DMS79 treated with DMSO at 0.1 percent for 48 hours (cell line): ENCODE measurements around the gene VPS13D.

Source experiments
- DNase-seq: peaks from one replicate; lab custom pipeline; 2025; lab: John Stamatoyannopoulos, UW

VPS13D gene

DNA sequence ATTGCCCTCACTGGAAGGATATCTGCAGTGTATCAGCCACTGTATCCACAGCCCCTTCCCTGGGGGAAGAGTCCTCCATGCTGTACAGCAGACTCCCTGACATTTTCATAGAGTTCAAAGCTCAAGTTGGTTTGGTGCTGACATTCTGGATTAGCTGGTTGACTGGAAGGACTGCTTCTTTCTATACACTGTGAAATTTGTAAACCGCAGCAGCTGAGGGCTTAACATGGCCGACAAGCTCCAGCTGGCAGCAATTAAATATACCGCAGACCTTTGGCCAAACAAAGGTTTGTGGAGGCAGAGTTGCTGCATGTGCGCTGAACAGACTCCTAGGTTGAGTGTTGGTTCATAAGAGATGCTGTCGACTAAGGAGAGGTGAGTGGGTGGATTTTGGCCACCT lies 261.8 kb downstream of the VPS13D start:
- no peak for DNase-seq

DNA sequence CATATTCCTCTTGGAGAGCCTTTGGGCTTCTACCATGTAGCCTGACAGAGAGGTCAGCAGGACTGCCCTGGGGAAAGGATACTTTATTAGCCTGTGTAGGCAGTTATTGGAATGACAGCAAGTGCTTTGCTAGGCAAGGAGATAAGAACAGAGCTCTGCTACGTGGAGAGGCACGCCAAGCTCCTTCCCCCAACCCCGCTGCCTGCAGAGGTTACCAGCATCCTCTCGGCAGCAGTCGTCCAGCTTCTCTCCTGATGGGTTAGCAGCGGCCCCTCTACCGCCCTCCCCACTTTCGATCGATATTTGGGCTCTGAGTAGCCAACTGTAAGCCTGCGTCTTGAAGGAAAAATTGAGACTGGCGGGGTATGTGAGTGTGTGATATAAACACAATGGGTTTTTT lies 265.9 kb downstream of the VPS13D start:
- DNase-seq, result no peak

DNA sequence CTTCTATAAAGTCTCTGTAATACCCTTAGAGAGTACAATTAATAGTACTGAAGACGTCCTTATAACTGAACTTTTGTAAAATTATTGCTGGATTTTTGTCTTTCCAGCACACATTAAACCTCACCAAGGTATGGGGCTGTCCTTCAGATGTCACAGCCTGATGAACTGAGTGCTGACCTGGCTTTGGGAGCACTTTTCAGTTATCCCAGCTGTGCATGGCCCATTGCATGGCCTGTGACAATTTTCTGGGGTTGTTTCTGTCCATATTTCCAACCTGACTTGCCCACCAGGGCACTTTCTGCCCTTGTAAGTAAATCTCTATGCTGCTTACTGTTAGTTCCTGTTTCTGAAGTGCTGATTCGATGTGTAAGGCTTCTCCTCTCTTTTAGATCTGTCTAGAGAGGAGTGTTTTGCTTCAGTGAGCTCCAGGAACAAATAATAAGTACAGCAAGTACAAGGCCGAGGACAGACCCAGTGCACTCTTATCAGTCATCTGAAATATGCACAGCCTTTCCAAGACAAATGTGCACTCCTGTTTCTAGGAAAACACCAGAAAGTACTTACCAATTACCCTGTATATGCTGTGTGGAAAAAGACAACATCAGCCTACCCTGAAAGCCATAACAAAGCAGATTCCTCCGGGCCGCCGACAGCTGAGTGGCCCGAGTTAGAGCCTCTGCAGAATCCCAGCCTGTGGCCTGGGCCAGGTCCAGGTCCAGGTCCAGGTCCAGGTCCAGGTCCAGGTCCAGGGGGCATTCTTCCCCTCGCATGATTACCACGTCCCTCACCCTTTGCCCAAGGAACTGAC lies 266.5 kb downstream of the VPS13D start:
- DNase-seq, result no peak

DNA sequence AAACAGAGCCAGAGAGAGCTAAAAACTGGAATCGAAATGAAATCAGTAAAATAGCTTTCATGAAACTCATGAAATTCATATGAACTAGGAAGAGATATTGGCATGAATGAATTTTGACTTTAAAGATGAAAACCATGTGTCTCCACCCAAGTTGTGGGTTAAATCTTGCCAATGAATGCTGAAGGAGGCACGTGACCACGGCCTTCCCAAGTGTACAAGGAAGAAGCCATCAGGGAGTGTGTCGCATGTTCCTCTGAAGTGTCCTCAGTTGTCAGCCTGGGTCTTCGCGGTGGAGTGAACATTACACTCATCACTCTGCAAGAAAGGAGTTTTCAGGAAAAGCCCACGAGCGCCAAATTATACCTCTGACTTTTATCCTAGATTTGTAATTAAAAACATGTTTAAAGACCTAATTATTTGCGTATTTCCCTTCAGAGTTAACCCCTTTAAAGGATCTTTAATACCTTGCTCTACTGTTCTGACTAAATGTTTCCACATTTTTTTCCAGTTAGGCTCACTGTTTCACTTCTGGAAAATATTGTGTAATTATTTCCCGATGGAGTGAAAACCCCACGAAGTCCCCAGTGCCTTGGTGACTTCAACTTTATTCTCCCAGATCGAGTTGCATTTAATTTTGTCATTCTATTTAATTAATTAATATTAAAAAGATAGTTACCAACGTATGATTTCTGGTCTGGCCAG lies 269.9 kb downstream of the VPS13D start:
- no peak for DNase-seq

DNA sequence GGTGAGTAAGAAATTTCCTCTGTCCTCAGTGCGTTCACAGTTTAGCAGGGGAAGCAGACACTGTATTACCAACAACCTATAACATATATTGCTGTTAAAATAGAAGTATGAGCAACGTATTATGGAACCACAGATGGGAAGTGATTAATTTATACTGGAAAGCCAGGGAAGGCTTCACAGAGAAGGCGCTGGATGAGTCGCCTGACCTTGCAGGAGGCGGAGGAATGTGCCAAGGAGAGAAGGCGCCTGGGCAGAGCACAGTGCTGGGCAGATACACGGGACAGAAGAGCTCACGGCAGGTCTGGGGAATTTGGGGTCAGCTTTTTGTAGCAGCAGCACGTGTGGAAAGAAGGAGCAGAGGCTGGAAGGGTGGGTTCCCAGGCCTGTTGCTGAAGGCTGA lies 271.8 kb downstream of the VPS13D start:
- DNase-seq, result no peak

DNA sequence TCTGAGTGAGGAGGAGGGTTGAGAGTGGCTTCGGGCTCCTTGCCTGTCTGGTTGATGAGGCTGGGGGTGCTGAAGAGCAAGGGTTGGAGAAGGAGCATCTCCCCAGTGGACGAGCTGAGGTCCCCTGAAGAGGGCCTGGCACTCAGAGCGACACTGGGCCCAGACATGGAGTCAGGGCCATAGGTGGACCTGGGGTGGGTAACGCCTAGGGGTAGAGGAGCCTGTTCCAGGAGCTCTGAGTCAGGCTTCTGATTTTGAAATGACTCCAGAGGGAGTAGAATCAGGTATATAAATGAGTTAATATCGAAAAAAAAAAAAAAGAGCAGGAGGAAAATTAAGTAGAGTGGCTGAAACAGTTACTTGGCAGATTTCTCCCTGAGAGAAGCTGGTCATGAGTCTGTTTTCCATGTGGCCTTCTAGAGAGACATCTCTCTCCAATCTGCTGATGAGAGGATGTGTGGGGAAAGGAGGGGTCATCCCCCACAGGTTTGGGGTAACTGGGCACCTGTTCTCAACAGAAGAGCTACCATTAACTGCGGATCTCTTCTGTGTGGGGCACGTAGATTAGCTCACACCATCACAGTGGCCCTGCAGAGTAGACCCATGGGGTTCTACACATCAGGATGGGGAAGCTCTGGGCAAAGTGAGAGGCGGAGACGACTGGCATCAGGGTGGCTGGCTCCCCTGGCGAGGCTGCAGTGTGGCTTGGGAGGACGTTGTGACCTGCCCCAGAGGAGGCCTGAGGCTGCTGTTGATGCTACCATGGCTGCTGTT lies 272.7 kb downstream of the VPS13D start:
- no peak for DNase-seq

DNA sequence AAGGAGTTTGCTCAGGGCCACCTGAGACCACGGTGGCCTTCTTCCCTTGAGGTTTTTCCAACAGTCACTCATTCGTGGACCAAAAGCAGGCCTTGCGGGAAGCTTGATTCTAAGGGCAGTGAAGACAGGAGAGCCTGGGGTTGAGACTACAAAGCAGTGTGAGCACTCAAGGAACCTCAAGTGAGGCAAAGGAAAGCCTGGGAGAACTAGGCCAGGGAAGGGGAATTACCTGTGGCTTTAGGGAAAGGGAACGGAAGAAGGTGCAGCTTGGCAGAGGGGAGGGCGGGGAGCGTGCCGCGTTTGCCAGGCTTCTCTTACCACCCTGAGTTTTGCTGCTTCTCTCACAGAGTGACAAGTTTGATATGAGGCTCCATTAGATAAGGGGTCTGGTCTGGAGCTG lies 273.9 kb downstream of the VPS13D start:
- DNase-seq, result no peak

DNA sequence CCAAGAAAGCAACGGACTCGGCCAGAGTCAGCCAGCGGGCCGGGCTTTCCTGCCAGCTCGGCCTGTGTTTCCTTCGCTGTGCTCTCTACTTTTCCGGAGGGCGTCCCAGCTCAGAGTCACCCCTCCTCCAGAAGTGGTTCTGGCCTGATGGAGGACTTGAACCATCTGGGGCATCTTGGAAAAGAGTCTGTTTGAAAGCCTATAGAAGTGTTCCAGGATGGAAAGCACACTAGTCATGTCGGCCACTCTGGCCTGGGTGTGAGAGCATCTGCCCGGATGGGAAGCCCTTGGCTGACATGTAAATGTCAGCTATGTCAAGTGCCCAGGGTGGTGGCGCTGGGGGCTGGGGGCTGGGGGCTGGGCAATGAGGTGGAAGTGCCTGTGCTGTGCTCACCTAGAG lies 274.8 kb downstream of the VPS13D start:
- no peak for DNase-seq

DNA sequence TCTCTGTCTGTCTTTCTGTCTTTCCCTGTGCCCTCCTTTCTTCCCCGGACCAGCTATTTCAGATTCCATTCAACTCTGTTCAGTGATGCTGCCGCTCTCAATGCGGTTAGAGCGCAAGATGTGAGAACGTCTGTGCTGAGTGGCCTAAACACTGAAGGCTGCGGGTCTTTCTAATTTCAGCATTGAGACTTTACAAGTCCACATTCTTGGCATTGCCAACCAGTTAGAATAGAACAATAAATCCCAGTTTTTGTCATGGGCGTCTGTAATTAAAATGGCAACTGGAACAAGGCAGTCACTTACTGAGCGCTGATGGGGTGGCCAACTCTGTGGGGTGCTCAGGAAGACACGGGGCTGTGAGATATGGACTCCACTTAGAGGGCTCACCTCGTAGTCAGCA lies 275.4 kb downstream of the VPS13D start:
- no peak for DNase-seq

DNA sequence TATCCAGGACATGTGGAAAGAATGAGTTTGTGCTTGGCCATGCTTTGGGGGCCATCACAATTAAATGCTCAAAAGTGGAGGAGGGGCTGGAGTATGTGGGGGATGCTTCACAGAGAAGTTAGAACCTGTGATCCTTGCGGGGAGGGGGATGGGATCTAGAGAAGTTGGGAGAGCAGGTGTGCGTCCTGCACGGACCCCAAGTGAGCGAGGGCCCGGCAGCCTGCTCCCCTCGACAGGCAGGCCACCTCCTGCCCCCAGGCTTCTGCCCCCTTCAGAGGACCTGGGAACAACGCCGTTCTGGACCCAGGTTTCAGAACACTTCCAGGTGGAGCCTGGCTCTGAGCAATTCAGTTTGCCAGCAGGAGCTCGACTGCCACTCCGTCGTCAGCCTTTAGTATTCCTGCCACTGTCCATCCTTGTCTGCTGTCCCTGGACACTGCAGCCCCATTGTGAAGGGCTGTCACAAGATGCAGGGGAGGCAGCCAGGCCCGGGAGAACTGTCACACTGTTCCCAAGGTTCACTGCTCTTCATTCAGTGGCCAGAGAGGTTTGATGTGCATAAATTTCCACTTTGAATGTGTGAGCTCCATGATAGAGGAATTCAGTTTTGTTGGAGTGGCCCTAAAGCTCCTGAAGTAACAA lies 275.9 kb downstream of the VPS13D start:
- no peak for DNase-seq

DNA sequence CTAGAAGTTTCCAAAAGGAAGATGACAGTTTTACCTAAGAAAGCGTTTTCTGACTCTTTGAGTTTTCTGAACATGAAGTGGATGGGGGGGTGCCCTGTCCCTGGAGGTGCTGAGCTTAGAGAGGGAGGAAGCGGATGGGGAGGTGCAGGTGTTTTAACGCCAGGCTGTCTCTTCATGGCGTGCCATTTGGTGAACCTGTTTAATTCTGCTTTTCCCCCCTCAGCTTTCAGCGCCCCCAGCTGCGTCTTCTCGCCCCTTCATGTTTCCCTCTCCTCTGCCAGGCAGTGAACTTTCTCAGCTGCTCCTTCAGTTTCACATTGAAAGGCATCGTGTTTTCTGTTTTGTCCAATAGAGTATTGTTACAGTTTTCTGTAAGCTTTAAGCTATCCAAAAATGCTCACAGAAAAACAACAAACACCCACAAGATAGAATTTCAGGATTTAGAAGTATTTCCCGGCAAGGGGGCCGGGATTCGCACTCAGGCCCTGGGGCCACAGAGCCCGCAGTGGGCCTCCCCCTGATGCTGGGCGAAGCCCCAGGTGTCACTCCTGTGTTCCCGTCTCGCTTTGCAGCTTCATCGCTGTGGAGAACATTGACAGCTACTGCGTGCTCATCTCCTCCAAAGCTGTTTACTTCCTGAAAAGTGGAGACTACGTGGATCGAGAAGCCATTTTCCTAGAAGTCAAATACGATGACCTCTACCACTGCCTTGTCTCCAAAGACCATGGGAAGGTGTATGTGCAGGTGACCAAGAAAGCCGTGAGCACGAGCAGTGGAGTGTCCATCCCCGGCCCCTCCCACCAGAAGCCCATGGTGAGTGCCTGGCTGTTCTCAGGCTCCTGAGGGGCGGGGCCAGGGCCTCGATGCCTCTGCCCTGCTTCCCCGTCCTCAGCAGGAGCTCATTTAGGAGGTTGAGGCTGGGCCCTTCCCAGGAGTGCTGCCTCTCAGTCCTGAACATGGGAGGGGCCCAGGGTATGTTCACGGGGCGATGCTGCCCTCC lies 276.8 kb downstream of the VPS13D start:
- DNase-seq, result no peak

DNA sequence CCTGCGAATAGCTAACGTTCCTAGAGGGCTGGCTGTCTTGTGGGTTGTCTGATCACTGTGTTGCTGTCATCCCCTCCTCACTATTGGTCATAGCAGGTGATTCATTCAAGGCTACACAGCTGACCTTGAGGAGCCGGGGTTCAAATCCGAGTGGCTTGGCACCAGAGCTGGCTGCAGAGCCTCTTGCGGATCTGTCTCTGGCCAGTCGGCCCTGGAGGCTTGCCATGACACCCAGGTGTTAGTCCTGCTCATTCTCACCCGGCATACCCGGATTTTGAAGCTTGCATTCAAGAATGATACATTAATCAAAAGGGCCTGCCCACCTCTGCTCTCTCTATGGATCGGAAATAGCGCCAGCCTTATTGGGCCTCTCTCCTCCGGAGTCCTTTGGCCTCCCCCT lies 277.8 kb downstream of the VPS13D start:
- no peak for DNase-seq

DNA sequence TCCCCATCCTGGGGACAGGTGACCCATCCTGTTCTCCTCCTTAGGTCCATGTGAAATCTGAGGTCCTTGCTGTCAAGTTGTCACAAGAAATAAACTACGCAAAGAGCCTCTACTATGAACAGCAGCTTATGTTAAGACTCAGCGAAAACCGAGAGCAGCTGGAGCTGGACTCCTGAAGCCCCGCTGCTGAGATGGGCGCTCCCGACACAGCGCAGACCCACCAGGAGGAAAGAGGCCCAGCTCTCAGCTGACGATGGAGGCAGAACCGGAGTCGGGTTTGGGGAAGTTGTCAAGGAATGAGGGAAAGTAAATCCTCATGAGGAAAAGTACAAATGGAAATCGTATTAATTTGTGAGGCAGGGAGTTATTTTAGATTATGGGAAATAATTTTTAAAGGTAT lies 279.0 kb downstream of the VPS13D start:
- DNase-seq, result no peak

DNA sequence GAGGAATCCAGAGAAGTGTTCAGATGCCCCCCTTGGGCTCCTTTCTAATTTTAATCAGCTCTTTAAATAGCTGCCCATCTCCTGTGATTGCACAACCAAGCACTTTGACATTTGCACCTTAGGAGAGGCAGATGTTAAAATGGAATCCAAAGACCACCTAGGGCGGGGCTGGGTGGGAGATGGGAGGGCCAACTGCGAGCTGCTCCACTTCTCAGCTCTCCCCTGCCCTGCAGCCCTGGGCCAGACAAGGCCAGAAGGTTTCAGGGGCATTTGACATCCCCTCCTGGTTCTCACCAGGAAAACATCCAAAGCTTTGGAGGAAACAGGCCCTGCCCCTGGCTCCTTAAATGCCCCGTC lies 281.3 kb downstream of the VPS13D start:
- DNase-seq, result no peak

DNA sequence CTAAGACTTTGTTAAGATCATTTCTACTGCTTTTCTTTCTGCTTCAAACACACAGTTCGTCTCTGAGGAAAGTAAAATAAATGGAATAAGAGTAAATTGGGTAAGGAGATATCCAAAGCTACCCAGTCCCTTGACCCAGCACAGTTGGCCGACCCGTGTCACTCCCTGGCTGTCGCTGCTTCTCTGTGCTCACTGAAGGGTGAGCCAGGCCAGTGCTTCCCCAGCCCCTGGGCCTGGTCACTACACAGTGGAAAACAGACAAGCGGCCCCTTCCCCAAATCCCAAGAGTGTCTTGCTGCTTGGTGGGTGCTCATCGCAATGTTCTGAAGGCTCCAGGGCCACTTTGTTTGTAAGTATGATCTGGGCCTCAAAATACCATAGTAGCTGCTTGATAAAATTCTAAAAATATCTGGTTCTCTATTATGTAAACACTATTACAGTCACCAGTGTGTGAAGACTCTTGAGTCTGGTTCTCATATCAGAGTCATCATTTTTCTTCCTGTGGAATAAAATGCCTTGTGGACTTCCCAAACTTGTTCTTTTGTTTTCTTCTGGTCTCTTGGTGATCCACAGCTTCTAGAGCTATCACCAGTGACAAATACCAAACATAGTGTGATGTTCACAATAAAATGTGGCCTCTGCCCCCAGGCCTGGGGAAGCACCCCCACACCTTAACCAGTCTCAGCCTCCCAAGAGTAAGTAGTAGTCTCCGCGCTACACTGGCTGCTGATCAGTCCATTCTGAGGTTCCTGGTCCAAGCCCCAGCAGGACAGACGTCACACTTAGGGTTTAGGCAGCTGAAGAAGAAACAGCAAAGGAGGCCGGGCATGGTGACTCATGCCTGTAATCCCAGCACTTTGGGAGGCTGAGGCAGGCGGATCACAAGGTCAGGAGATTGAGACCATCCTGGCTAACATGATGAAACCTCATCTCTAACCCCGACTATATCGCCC lies 282.0 kb downstream of the VPS13D start:
- DNase-seq, result no peak

DNA sequence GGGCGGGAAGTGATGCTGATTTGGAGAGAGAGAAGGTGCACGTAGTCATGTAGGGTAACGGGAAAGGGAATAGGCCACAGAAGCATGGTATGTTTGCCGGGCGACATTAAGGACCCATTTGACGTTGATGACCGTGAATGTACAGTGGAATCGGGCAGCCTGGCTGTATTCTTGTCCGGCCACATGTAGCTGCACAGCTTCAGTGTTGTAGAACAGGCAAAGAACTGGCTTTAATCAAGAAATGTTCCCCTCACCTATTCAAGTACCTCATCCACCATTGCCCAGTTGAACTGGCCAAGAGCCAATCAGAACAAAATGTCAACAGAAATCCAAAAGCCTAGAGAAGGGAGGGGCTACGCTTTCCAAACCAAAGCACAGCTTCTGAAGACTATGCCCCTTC lies 283.4 kb downstream of the VPS13D start:
- DNase-seq, result no peak

DNA sequence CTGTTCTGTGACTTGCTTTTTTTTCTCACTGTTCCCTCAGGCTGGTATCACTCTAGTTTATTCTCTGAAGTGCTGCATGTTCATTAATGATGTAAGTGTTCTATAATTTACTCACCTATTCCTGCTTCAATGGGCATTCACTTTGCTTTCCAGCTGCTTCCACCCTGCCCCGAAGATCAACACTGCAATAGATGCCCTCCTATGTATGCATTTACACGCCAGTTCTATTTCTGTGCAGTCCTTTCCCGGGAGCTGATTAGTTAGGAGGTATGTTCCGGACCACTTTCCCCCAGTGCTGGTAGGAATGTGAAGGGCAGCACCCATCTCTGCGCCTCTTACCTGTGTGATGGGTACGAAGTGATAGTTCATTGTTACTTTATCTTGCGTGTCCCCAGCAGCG lies 284.8 kb downstream of the VPS13D start:
- DNase-seq, result no peak

DNA sequence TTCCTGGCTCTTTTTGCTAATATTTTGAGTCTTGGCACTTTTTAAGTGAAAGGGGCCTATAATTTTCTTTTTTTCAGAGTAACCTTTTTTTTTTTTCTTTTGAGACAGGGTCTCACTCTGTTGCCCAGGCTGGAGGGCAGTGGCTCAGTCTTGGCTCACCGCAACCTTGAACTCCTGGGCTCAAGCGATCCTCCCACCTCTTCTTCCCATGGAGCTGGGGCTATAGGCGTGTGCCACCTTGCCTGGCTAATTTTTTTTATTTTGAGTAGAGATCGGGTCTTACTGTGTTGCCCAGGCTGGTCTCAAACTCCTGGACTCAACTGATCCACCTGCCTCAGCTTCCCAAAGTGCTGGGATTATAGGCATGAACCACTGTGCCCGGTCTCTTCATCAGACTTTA lies 285.4 kb downstream of the VPS13D start:
- DNase-seq, result no peak

DNA sequence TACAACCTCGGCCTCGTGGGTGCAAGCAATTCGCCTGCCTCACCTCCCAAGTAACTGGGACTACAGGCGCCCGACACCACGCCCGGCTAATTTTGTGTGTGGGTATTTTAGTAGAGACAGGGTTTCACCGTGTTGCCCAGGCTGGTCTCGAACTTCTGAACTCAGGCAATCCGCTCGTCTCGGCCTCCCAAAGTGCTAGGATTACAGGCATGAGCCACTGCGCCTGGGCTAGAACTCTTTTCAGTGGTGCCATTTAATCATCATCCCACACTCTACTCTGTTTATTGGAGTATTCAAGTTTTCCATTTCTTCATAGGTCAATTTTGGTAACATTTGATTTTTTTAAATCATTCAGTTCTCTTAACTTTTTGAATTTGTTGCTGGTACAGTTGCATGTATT lies 286.9 kb downstream of the VPS13D start:
- DNase-seq, result no peak
